ENCODE data around the gene BMPR1A.
"Not testable (repeated sequence)": the region's sequence is repeated elsewhere in the genome, so short reads cannot be mapped to it uniquely, and the experiment has no call there.

Gene BMPR1A

DNA sequence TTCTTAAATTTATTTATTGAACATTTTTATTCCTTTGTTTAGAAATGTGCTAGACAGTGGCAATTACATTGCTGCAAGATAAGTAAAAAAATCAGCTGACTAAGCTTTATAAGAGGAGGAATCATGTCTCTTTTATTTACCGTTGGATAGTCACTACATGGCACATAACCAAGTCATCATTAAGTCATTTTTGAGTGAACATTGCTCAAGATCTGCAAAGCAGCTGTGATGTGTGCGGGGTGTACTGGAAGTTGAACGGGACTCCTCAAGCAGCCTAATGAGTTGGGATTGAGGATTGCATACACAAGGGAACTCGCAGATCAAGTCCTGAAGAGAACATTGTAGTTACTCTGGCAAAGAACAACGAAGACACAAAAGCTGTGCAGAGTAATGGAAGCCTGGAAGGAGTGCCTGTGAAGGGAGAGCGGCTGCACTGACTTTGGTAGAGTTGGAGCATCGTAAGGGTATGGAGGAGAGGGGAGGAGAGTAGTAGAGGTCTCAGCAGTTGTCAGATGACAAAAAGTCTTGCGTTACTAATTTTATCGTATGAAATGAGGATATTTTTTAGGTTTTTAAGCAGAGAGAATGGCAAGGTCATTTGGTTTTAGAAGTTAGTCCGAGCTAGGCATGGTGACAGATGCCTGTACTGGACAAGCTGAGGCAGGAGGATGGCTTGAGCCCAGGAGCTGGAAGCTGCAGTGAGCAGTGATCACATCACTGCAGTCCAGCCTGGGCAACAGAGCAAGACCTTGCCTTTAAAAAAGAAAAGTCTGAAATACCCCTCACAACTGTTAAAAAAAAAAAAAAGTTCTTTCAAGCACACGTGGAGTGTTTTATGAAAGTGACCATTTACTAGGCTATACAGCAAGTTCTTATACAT, 95.1 kb downstream of the BMPR1A start:
- no peak for DNase-seq

DNA sequence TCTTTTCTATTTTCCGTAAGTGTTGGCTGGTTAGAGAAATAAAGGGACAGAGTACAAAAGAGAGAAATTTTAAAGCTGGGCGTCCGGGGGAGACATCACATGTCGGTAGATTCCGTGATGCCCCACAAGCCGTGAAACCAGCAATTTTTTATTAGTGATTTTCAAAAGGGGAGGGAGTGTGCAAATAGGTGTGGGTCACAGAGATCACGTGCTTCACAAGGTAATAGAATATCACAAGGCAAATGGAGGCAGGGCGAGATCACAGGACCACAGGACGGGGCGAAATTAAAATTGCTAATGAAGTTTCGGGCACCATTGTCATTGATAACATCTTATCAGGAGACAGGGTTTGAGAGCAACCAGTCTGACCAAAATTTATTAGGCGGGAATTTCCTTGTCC, 97.2 kb downstream of the BMPR1A start:
- DNase-seq, result not testable (repeated sequence)

DNA sequence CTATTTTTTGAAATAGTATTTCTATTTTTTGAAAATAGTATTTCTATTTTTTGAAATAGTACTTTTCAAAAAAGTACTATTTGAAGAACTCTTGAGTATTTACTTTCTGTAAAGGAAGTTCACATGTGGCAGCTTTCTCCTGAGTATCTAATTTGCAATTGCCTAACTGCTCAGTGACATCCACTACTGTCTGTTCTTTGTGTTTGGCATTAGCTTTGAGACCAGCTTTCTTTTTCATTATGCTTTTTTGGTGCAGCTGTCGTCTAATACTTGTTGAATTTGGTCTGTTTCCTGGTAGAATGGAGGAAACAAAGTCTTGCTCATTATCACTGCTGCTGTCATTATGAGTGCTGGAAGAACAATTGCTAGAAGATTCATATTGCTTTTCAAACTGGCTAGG, 99.1 kb downstream of the BMPR1A start:
- DNase-seq, result no peak

DNA sequence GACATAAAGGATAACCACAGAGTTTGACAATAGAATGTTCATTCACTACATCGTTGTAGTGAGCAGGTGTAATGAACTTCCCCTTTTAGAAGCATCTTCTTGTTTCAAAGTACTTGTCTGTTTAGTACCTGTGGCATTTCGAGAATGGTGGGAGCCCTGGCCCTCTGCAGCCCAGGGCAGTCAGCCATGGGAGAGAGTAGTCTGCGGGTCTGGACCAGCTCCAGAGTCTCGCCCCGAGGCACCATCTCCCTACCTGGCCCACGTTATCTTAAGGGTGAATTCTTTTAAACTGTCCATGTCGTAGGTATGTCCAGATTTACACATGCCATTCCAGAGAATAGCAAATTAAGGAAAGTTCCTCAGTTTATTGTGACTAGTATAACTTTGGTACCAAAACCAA, 99.7 kb downstream of the BMPR1A start:
- no peak for DNase-seq

DNA sequence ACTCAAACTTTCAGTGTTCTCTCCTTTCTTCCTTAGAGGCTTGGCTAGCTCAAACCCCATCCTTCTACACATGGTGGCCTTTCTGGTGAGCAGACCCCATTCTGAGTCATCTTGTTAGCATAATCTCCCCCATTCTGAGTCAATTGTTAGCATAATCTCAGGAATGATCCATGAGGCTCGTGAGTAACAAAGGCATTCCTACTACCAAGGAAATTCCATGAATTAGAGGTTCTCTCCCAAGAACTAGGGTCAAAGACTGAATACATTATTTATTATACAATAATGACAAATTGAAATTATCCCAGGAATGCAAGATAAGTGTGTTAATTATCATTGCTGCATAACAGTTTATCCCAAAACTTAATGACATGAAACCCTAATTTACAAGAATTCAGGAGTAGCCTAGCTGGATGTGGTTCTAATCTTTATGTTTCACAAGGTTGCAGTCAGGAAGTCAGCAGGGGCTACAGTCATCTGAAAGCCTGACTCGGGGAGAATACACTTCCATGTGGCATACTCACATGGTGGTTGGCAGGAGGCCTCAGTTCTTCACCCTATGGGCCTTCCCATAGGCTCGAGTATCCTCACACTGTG, 100.8 kb downstream of the BMPR1A start:
- DNase-seq, result no peak

DNA sequence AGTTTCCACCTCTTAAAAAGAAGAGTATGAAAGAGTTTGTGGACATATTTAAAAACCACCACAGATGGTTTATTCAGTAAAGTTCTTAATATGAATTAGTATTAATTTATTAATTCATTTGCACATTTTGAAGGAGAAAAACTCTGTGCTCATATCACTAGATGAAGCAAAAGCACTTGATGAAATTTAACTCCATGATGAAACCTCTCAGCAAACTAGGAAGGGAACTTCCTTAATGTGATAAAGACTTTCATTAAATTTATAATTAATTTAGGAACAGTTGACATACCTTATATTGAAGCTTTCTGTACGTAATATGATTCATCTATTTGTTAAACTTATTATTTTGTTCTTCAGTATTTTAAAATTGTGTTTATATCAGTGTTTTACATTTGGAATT, 101.6 kb downstream of the BMPR1A start:
- no peak for DNase-seq

DNA sequence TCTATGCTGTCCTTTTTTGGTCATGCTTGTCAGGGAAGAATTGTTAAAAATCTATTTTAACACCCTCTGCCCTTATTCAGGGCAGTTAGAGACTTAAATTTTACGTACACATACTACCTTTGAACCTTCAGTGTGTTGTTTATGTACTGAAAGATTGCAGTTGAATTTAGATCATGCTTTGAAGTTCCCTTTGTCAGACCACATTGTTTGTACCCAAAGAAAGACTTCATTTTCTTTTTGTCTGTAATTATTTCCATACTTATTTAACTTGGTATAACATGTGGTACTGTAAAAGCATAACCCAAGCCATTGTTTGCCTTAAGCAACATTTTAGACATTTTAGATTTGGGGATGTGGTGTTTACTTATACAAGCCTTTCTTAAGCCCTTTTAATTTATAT, 104.9 kb downstream of the BMPR1A start:
- no peak for DNase-seq

DNA sequence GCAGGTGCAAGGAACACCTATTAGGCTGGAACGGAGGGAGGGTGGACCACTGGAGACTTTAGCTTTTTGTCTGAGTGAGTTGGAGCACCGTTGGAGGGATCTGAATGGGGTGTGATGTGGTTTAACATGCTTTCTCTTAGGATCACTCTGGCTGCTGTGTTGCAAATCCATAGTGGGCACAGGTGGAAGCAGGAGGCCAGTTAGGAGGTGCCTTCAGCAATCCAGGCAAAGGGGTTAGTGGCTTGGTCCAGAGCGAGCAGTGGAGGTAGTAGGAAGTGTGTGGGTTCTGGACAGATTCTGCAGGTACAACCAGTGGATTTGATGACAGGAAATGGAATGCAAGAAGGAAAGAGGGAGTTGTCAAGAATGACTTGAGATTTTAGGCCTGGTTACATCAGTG, 106.0 kb downstream of the BMPR1A start:
- DNase-seq, result no peak

DNA sequence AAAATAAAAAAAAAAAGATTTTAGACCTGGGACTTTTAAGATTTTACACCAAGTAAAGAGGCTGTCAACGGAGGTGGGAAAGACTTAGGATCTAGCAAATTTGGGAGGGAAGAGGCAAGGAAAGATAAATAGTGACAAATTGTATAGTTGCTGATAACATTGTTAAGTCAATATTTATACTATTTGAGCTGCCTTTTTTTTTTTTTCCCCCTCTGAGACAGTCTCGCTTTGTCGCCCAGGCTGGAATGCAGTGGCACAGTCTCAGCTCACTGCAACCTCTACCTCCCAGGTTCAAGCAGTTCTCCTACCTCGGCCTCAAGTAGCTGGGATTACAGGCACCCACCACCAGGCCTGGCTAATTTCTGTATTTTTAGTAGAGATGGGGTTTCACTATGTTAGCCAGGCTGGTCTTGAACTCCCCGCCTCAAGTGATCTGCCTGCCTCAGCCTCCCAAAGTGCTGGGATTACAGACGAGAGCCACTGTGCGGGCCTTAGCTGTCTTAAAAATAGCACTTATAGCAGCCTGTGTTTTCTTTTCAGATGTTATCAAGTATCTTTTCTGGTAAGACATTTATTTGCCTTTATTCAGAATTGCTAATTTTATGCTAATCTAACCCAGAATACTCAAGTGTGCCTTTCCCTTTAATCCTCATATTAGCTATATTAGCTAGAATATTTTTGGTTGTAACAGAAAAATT, 106.5 kb downstream of the BMPR1A start:
- no peak for DNase-seq

DNA sequence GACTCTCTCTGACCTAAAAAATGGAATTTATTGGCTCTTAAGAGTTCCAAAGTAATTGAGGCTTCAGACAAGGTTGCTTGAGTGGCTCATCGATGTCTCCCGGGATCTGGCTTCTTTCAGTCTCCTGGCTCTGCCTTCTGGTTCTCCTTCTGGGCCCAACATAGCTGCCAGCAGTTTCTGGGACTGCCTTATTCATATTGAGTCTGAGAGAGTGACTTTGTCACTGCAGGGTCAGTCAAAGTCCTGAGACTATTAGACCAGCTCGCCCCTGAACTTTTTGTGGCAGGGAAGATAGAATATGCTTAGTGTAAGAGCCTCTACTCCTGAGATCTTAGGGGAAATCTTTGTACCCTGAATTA, 107.0 kb downstream of the BMPR1A start:
- DNase-seq, result no peak

DNA sequence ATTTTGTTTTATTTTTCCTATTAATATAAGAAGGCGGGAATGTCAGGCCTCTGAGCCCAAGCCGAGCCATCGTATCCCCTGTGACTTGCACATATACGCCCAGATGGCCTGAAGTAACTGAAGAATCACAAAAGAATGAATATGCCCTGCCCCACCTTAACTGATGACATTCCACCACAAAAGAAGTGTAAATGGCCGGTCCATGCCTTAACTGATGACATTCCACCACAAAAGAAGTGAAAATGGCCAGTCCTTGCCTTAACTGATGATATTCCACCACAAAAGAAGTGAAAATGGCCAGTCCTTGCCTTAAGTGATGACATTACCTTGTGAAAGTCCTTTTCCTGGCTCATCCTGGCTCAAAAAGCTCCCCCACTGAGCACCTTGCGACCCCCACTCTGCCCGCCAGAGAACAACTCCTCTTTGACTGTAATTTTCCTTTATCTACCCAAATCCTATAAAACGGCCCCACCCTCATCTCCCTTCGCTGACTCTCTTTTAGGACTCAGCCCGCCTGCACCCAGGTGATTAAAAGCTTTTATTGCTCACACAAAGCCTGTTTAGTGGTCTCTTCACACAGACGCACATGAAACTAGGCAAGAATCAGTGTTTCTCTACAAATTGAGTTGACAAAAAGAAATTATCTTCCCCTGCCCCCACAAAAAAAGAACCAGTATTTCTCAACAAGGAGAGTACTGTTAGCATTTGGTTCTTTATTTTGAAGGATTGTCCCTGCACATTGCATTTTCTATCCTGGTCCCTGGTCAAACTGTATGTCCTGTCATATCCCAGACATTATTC, 108.8 kb downstream of the BMPR1A start:
- not testable (repeated sequence) for DNase-seq

DNA sequence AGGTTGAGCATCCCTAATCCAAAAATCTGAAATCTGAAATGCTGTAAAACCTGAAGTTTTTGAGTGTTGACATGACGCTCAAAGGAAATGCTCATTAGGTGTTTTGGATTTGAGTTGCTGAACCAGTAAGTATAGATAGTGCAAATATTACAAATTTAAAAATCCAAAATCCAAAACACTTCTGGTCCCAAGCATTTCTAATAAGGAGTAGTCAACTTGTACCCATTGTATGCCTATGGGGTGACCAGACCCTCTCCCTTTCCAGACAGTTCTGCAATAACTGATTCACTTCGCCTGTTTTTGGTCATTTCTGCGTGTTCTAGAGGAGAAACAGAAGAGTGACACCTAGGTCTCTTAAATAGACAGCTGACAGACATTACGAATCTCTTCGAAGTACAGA, 110.7 kb downstream of the BMPR1A start:
- DNase-seq, result no peak

DNA sequence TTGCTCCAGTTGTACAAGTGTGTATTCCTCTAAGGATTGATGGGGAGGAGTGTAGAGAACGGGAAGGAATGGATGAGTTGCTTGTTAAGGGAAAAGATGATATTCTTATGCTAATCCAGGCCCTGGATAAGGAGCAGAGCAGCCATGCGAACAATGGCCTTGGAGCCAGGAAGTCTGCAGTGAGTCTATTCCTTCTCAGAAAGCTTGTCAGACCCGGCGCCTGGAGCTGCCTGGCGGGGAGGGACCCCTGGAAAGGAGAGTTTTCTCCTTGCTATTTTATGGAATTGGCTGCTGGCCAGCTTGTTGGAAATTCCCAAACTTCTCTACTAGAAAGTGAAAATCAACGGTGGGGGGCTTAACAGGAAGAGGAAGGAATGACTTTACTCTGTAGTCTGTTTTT, 111.9 kb downstream of the BMPR1A start:
- no peak for DNase-seq

DNA sequence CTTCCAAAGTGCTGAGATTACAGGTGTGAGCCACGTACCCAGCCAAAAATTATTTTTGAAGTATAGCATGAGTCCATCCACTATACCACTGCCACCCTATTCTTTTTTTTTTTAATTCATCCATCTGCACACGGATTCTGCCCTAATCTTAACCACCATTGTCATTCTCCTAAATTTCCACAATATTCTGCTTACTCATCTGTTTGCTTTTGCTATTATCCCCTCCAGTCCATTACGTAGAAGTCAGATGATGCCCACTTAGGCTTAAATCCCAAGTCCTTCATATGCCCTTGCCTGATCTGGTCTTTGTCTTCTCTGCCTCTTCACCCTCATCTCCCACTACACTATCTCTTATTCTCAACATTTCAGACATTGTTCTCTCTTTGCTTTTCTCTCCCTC, 114.3 kb downstream of the BMPR1A start:
- DNase-seq, result no peak

DNA sequence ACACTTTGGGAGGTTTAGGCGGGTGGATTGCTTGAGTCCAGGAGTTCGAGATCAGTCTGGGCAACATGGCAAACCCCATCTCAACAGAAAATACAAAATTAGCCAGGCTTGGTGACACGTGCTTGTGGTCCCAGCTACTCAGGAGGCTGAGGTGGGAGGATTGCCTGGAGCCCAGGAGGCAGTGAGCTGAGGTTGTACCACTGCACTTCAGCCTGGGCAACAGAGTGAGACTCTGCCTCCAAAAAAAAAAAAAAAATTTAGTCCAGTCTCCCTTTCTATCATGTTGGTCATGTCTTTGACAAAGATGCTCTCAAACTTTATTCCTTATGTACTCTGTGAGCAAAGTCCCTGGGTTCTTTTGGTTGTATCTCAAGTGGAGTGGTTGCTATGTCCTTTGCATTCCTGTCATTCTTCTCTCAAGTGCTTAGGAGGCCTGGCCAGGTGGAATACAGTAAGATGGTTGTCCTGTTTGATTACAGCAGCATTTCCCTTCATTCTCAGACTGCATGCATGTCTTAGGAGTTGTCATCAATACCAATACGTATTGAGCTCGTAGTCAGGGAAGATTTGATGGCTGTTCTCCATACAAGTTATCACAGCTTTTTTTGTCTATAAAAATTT, 115.3 kb downstream of the BMPR1A start:
- DNase-seq, result no peak

DNA sequence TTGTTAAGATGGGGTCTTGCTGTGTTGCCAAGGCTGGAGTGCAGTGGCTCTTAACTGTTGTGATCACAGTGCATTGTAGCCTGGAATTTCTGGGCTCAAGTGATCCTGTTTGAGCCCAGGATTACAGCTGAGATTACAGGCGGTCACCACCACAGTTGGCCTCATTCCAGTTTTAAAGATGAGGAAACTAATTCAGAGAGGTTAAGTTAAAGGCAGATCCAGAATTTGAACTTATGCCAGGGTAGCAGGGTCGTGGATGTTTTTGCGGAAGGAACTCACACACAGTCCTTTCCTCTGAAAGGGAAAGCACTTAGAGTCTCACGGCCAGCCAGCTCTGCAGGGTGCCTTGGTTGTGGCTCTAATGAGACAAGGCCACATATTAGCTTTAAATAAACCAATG, 116.3 kb downstream of the BMPR1A start:
- DNase-seq, result no peak

DNA sequence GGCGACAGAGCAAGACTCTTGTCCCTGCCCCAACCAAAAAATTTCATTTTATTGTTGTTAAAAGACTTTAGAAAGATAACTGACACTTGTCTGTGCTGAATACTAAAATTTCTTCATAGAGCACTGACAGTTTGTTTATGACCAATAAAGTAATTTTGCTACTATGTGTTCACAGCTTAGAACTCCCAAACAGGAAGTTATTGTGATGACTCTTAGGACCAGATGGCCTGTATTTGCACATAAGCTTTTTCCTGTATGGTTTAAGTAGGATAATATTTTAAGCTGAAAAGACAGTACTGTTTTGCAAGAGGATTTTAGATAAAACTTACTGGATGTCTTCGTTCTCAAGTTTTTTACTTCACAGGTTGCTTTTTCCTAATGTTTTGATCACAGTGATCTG, 120.3 kb downstream of the BMPR1A start:
- no peak for DNase-seq

DNA sequence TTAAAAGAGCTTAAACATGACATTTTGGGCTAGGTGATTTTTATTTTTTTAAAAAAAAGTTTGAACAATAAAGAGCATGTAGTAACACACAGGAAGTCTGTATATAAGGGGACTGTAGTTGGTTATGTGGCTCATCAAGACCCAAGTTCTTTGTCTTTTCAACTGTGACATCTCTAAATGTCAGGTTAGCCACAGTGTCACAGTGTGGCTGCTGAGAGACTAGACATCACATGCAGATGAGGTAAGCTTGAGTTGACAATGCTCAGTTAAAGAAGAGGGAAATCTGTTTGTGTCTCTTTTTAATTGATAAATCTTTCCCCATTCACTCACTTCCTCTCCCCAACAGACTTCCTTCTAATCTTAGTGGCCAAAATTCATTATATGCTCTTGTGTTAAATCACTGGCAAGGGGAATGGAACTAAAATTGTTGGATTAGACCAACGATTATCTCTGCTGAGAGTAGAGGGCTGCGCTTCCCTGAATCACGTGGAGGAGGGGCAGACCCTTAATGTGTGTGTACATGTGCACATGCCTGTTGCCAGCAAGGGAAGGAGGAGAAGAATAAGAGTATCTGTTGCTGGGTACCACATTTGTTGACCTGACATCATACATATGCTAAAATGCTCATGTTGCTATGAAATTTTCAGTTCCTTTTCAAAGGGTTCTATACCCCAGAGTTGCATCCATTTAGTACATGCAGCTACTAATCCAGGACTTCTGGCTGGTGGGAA, 122.7 kb downstream of the BMPR1A start:
- no peak for DNase-seq

DNA sequence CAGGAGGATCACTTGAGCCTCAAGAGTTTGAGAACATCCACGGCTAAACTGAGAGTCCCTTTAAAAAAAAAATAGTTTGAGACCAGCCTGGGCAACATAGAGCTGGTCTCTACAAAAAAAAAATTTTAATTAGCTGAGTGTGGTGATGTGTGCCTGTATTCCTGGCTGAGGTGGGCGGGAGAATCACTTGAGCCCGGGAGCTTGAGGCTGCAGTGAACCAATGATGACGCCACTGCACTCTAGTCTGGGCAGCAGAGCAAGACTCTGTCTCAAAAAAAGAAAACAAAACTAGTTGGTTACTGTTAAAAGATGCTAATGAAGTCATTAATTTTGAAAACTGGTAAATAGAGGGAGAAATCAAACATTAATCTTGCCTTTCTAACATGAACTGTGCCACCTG, 124.6 kb downstream of the BMPR1A start:
- DNase-seq, result no peak

DNA sequence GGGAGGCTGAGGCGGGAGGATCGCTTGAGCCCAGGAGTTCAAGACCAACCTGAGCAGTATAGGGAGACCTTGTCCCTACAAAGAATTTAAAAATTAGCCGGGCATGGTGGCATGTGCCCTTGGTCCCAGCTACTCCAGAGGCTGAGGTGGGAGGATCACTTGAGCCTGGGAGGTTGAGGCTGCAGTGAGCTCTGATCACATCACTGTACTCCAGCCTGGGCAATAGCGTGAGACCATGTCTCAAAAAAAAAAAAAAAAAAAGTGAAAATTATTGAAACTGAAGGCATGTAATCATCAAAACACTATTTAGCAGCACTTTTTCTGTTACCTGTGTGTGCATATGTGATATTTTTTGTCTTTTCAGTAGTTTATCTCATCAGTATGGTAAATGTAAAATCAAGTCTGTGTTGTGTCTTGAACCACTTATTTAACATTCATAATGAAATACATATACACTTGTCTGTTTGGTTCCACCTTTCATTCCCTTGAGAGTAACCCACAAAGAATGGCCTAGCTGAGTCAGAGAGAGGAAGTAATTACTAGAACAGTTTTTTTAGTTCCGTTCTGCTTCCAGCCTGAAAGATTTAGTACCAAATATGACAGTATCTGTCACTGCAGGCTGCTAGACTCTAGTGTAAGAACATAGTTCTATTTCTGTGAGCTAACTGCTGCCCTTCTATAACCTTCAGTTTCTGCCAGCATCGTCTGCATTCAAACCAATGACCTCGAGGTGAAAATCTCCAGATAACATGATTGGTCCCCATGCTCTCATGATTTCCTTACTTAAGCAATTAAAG, 132.4 kb downstream of the BMPR1A start:
- DNase-seq, result no peak

DNA sequence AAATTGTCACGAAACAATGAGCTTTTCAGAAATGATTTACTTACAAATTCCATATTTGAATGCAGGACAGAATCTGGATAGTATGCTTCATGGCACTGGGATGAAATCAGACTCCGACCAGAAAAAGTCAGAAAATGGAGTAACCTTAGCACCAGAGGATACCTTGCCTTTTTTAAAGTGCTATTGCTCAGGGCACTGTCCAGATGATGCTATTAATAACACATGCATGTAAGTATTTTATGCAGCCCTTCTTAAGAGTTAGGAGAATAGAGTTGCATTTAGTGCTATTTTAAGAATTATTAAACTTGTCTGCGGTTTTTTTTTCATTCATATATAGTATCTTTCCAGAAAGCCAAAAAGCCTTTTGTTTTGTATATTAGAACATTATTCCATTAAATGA, 133.6 kb downstream of the BMPR1A start:
- no peak for DNase-seq
